D721Med (cell line): ENCODE data around the gene SURF2.
"Not testable (repeated sequence)": the region's sequence is repeated elsewhere in the genome, so short reads cannot be mapped to it uniquely, and the experiment has no call there.

Experiments used
- DNase-seq: peaks from one replicate; pipeline ENCODE4 v3.0.0; 2011; ENCODE audit warnings: low spot score; ENCODE audit not compliant: insufficient read length
- FAIRE-seq: peaks from 2 replicates; lab custom pipeline; 2011; peaks lifted over from hg19 to GRCh38; lab: Jason Lieb, UNC
- TF ChIP-seq, protein P1 (sequence below): IDR thresholded peaks from 2 replicates; pipeline ENCODE4 v1.5.1; 2012; ENCODE audit warnings: mild to moderate bottlenecking, control low read depth; ENCODE audit not compliant: insufficient read depth; ENCODE audit errors: missing control alignments

SURF2 gene

DNA sequence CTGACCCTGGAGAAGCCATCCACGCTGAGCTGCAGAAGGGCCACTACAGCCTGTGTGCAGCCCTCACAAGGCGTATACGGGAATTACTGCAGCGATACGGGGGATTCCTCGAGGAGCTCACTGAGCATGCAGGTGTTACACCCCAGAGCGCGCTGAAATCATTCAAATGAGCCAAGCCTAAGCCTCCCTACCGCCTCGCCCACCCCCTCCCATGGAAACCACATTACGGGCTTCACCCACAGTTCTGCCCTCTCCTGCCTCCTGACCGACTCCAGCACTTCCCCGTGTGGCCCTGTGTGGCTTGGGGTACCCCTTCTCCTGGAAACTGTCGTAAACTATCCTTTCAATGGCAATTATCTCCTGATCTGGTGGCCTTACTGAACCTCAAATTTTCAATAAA, 33.6 kb upstream of the SURF2 start:
- DNase-seq (no peak), FAIRE-seq (no peak)
- TF ChIP-seq, protein P1, sequence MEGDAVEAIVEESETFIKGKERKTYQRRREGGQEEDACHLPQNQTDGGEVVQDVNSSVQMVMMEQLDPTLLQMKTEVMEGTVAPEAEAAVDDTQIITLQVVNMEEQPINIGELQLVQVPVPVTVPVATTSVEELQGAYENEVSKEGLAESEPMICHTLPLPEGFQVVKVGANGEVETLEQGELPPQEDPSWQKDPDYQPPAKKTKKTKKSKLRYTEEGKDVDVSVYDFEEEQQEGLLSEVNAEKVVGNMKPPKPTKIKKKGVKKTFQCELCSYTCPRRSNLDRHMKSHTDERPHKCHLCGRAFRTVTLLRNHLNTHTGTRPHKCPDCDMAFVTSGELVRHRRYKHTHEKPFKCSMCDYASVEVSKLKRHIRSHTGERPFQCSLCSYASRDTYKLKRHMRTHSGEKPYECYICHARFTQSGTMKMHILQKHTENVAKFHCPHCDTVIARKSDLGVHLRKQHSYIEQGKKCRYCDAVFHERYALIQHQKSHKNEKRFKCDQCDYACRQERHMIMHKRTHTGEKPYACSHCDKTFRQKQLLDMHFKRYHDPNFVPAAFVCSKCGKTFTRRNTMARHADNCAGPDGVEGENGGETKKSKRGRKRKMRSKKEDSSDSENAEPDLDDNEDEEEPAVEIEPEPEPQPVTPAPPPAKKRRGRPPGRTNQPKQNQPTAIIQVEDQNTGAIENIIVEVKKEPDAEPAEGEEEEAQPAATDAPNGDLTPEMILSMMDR = no peak

GRCh38 chr9:133323211-133323610, 33.1 kb upstream of the SURF2 start:
- TF ChIP-seq, protein P1 = no peak
- FAIRE-seq = no peak
- no peak for DNase-seq

DNA sequence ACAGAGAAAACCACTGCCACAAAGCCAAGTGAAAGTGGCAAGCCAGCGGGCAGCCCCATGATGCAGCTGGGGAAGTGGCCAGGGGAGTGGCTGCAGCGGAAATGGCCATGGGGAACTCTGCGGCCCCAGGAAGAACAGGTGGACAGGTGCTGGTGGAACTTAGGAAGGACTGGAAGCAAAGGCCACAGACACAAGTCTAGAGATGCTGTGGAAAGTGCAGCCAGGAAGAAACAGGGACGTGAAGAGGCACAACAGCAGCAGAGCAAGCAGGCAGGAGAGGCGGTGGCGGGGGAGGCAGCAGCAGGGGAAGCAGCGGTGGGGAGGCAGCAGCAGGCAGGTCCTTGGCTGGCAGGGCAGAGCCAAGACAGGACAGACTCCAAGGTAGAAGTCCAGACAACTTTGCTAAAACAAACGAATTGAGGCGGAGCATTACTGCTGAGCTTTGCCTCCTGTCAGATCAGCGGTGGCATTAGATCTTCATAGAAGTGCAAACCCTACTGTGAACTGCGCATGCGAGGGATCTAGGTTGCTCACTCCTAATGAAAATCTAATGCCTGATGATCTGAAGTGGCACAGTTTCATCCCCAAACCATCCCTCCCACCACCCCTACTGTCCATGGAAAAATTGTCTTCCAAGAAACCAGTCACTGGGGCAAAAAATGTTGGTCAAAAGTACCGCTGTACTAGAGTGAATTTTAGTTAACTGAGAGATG, 32.2 kb upstream of the SURF2 start:
- FAIRE-seq = no peak
- TF ChIP-seq, protein P1 = no peak
- no peak for DNase-seq

DNA sequence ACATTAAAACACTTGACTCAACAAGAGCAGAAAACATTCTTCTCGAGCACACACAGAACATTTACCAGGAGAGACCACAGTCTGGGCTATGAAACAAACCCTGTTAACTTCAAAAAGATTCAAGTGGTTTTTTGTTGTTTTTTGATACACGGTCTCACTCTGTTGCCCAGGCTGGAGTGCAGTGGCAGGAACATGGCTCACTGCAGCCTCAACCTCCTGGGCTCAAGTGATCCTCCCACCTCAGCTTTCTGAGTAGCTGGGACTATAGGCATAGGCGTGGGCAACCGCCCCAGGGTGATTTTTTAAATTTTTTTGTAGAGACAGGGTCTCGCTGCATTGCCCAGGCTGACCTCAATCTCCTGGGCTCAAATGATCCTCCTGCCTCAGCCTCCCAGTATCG, 29.3 kb upstream of the SURF2 start:
- DNase-seq, FAIRE-seq: not testable (repeated sequence)

DNA sequence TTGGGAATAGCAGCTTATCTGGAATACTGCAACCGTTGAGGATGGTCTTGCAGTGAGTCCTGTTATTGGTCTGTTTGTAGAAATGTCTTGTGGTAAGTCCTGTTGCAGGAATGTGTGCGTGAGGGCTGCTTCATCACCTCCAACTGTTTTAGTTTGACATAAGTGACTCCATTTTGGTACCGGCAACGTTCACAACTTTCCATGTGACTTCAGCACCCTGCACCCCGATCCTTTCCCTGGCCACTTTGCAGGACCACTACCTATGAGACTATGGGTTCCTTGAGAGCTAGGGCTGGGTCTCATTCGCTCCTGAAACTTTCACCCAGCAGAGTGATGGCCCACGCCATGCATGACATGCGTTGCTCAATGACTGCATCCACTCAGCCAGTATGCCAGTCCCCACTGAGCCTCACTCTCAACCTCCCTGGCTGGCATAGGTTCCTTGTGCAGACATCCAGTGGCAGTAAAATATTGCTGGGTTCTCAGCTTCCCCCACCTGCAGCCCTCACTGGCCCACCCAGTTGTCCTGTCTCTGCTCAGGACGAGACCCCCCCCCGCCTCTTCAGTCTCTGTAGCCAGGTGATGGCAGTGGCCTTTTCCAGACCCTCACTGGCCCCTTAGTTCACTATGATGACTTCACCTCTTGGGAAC, 28.4 kb upstream of the SURF2 start:
- no peak for FAIRE-seq
- TF ChIP-seq, protein P1 = no peak
- DNase-seq = no peak

GRCh38 chr9:133329306-133330156, 26.8 kb upstream of the SURF2 start:
- not testable (repeated sequence) for DNase-seq, FAIRE-seq
- TF ChIP-seq, protein P1 = peak; percentile 38

GRCh38 chr9:133331221-133331620, 25.1 kb upstream of the SURF2 start:
- FAIRE-seq (no peak), DNase-seq (no peak)
- TF ChIP-seq, protein P1 = no peak
